Measurements from ENCODE around the gene RXRB.

Gene RXRB

DNA sequence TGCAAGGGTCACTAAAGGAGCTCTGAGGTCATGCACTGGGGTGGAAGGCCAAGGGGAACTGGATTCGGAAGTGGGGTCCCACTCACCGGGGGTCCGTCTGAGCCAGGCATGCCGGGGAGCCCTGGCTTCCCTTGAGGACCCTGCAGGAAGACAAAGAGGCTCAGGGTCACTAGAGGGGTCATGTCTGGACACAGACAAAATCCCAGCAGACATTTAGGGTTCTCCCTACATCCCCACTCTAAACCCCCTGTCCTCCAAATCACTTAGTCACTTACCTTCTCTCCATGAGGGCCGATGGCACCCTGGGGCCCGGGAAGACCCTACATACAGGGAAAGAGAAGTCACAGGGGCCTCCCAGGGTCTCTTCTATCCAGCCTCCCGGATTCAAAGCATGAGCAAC lies 23.6 kb downstream of the RXRB start:
- Histone ChIP-seq H3K4me3 (ENCODE audit: low read length) (no peak overlapping the region), H2AFZ (ENCODE audit: low read length) (no peak overlapping the region), H3K27me3 (replicated peaks; ENCODE audit: insufficient read depth, low read length) (peaks cover 45% of the 10 kb centered on the region), H3K4me1 (ENCODE audit: low read length) (no peaks in the 10 kb centered on the region), H3K4me2 (ENCODE audit: low read depth, low read length) (no peak overlapping the region), H3K9ac (ENCODE audit: low read length) (no peak overlapping the region), H3K36me3 (replicated peaks; ENCODE audit: insufficient read depth, low read length) (no peaks in the 10 kb centered on the region), H3K79me2 (ENCODE audit: low read length) (no peaks in the 10 kb centered on the region), H3K27ac (ENCODE audit: low read length) (no peak overlapping the region), H4K20me1 (ENCODE audit: insufficient read depth, low read length) (no peaks in the 10 kb centered on the region), H3K9me3 (replicated peaks; ENCODE audit: insufficient read depth, low read length) (no peaks in the 10 kb centered on the region), H3K9me2 (replicated peaks; ENCODE audit: insufficient read depth, low read length) (no peaks in the 10 kb centered on the region), H3F3A (ENCODE audit: insufficient read depth, low read length) (no peaks in the 10 kb centered on the region)
- TF ChIP-seq EZH2phosphoT487 (IDR thresholded peaks at IDR 0.05; ENCODE audit: low read length) = no peak
- no peak for TF ChIP-seq EZH2 (optimal IDR thresholded peaks at IDR 0.05; ENCODE audit: low read depth, low read length)
- TF ChIP-seq, protein P1, sequence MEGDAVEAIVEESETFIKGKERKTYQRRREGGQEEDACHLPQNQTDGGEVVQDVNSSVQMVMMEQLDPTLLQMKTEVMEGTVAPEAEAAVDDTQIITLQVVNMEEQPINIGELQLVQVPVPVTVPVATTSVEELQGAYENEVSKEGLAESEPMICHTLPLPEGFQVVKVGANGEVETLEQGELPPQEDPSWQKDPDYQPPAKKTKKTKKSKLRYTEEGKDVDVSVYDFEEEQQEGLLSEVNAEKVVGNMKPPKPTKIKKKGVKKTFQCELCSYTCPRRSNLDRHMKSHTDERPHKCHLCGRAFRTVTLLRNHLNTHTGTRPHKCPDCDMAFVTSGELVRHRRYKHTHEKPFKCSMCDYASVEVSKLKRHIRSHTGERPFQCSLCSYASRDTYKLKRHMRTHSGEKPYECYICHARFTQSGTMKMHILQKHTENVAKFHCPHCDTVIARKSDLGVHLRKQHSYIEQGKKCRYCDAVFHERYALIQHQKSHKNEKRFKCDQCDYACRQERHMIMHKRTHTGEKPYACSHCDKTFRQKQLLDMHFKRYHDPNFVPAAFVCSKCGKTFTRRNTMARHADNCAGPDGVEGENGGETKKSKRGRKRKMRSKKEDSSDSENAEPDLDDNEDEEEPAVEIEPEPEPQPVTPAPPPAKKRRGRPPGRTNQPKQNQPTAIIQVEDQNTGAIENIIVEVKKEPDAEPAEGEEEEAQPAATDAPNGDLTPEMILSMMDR (IDR thresholded peaks at IDR 0.05; ENCODE audit: low read length) = no peak
- DNase-seq = no peak

DNA sequence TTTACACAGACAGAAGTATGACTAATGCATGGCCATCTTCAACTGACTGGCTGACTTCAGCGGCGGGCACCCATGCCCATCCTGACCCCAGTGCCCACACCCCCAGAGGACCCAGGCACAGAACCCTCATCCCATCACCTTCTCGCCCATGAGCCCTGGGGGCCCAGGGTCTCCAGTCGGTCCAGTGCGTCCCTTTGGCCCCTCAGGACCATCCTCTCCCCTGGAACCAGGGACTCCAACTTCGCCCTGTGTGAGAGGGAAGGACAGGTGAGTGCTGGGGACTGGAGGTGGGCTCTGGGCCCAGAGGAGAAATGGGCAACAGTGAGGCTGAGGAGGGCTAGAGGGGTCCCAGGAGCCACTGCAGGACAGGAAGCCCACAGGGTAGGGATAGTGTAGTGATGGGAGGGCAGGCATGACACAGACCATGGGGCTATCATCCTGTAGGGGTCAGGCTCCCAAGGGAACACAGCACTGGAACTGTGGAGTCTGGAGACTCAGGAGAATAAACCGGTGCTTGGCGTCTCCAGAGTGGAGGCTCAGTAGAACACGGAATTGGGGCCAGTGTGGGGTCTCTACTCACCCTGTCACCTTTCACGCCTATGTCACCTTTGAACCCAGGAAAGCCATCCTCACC lies 24.9 kb downstream of the RXRB start:
- Histone ChIP-seq H3K4me3 (ENCODE audit: low read length) (no peak overlapping the region), H3K79me2 (ENCODE audit: low read length) (no peaks in the 10 kb centered on the region), H3K9ac (ENCODE audit: low read length) (no peak overlapping the region), H2AFZ (ENCODE audit: low read length) (no peak overlapping the region), H3K36me3 (replicated peaks; ENCODE audit: insufficient read depth, low read length) (no peaks in the 10 kb centered on the region), H3K27ac (ENCODE audit: low read length) (no peak overlapping the region), H3F3A (ENCODE audit: insufficient read depth, low read length) (no peaks in the 10 kb centered on the region), H3K4me1 (ENCODE audit: low read length) (no peaks in the 10 kb centered on the region), H3K9me3 (replicated peaks; ENCODE audit: insufficient read depth, low read length) (no peaks in the 10 kb centered on the region), H4K20me1 (ENCODE audit: insufficient read depth, low read length) (no peaks in the 10 kb centered on the region), H3K4me2 (ENCODE audit: low read depth, low read length) (no peak overlapping the region), H3K9me2 (replicated peaks; ENCODE audit: insufficient read depth, low read length) (no peaks in the 10 kb centered on the region), H3K27me3 (replicated peaks; ENCODE audit: insufficient read depth, low read length) (peaks cover 45% of the 10 kb centered on the region)
- no peak for DNase-seq
- TF ChIP-seq EZH2 (optimal IDR thresholded peaks at IDR 0.05; ENCODE audit: low read depth, low read length) (no peak), EZH2phosphoT487 (IDR thresholded peaks at IDR 0.05; ENCODE audit: low read length) (no peak)
- TF ChIP-seq, protein P1 (IDR thresholded peaks at IDR 0.05; ENCODE audit: low read length) = no peak

- TF ChIP-seq EZH2phosphoT487 (IDR thresholded peaks at IDR 0.05; ENCODE audit: low read length) = no peak
- no peak for TF ChIP-seq EZH2 (optimal IDR thresholded peaks at IDR 0.05; ENCODE audit: low read depth, low read length)
- TF ChIP-seq, protein P1 (IDR thresholded peaks at IDR 0.05; ENCODE audit: low read length) = no peak
- Histone ChIP-seq H3K4me3 (ENCODE audit: low read length) (no peak overlapping the region), H3K27me3 (replicated peaks; ENCODE audit: insufficient read depth, low read length) (peaks cover 45% of the 10 kb centered on the region), H3K27ac (ENCODE audit: low read length) (no peak overlapping the region), H3K4me2 (ENCODE audit: low read depth, low read length) (no peak overlapping the region), H3K4me1 (ENCODE audit: low read length) (no peaks in the 10 kb centered on the region), H3F3A (ENCODE audit: insufficient read depth, low read length) (no peaks in the 10 kb centered on the region), H4K20me1 (ENCODE audit: insufficient read depth, low read length) (no peaks in the 10 kb centered on the region), H3K9me3 (replicated peaks; ENCODE audit: insufficient read depth, low read length) (no peaks in the 10 kb centered on the region), H3K79me2 (ENCODE audit: low read length) (no peaks in the 10 kb centered on the region), H3K36me3 (replicated peaks; ENCODE audit: insufficient read depth, low read length) (no peaks in the 10 kb centered on the region), H3K9me2 (replicated peaks; ENCODE audit: insufficient read depth, low read length) (no peaks in the 10 kb centered on the region), H3K9ac (ENCODE audit: low read length) (no peak overlapping the region), H2AFZ (ENCODE audit: low read length) (no peak overlapping the region)
- DNase-seq = no peak
Observed at GRCh38 chr6:33174784-33175183, 25.7 kb downstream of the RXRB start.
